Activated CD8-positive, alpha-beta memory T cell treated with anti-CD3 and anti-CD28 coated beads, Interleukin-2, amount 50 U/mL, for 48 hours (primary cell): Measurements from ENCODE around the gene PRR7.

Experiments
- DNase-seq: peaks from one replicate; pipeline ENCODE4 v3.0.0-alpha.2; 2020

PRR7 gene

GRCh38 chr5:177486256-177486655 is 39.6 kb downstream of the PRR7 start:
- no peak for DNase-seq

- DNase-seq = no peak
These were observed 40.5 kb downstream of the PRR7 start for GRCh38 chr5:177487144-177487543.

- DNase-seq = no peak
These were observed 41.4 kb downstream of the PRR7 start for GRCh38 chr5:177487975-177488374.

DNA sequence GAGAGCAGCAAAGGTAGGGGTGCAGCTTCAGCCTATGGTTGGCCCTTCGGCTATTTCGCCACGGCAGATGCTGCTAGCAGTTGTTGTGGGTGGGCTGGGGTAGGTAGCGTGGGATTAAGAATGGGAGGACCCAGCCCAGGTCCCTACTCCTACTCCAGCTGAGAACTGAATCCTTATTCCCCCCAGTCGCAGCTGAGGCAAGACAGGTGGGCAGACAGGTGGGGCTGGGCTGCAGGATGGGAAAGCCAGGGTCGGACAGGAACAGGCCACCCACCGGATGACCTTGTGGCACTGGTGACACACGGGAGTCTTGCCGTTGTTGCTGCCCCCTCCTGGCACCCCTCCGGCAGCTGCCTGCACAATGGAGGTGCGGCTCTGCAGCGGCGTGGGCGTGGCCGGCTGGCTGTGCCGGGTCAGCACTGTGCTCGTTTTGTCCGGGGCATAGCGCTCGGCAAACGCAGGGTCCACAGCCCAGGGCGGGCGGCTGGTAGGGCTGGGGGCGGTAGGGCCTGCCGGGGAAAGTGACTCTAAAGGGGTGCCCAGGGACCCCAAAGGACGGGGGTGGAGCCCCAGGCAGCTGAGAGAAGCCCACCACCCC is 42.6 kb downstream of the PRR7 start:
- no peak for DNase-seq

GRCh38 chr5:177490311-177490991 is 43.8 kb downstream of the PRR7 start:
- no peak for DNase-seq

GRCh38 chr5:177490992-177491391 is 44.4 kb downstream of the PRR7 start:
- DNase-seq = no peak

DNA sequence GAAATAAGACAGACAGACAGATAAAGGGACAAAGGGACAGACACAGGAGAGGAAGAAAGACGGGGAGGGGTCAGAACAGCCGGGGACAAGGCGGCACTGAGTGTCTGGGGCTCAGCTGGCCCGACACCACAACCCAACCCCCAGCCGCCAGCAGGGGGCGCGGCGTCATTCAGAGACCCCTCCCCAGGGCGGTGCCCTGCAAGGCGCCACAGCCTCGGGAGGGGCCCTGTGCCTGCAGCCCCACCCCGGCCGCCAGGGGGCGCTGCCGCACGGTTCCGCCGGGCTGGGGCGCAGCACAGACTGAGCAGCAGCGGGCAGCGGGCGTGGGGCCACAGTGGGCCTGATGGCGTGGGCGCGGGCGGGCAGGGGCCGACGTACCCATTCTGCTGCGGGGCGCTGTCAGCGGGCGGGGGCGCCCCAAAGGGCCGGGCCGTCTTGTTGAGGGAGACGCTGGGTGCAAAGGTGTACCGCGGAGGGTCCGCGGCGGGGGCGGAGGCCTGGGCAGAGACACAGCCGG is 44.9 kb downstream of the PRR7 start:
- peak; percentile 86 for DNase-seq

GRCh38 chr5:177491983-177492746 is 45.6 kb downstream of the PRR7 start:
- no peak for DNase-seq

DNA sequence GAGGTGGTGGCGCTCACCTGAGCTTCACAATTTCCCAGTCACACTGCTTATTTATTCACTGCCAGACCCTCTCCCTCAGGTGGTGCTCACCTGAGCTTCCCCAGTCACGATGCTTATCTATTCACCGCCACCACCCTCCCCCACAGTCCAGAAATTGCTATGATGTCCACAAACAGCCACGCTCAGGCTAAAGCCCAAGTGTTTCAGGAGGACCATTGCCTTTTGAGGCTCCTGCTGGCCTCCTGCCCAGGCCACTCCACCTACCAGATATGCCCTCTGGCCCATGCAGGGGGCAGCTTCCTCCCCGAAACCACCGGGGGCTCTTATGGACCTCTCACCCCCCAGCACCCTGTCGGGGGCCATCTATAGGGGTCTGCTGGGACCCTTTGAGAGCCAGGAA is 46.2 kb downstream of the PRR7 start:
- no peak for DNase-seq

GRCh38 chr5:177493795-177494345 is 47.3 kb downstream of the PRR7 start:
- DNase-seq = no peak

DNA sequence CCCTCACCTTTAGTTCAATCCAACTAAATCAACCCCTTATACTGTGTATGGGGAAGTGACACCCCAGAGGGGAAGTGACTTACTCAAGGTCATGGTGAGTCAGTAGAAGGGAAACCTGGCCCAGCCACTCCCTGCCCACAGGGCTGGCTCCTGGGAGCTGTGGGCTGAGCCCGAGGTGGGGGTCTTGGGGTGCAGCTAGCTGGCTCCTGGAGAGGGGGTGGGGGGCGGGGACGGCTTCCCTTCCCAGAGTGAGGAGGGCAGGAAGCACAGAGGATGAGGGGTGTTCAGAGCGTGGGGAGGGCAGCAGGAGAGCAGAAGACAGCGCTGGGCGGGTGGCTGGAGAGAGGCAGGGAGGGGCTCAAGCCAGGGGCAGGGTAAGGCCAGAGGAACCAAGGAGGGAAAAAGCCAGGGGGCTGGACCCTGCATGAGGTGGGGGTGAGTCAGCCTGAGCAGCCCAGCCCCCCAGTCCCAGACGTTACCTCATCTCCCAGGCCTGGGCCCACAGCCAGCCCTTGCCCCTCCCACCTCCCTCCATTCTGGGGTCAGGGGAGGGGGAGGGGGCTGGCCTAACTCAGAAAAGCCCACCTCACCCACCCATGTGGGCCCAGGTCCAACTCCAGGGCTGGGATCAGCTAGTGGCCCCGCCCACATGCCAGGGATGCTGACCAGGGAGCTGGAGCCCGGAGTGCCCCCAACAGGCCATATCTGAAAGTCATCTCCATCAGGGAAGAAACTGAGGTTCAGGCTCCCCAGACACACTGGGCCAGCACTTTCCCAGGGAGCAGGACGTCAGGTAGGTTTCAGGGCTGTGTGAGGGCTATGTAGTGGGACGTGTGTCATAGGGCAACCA is 48.0 kb downstream of the PRR7 start:
- no peak for DNase-seq

DNA sequence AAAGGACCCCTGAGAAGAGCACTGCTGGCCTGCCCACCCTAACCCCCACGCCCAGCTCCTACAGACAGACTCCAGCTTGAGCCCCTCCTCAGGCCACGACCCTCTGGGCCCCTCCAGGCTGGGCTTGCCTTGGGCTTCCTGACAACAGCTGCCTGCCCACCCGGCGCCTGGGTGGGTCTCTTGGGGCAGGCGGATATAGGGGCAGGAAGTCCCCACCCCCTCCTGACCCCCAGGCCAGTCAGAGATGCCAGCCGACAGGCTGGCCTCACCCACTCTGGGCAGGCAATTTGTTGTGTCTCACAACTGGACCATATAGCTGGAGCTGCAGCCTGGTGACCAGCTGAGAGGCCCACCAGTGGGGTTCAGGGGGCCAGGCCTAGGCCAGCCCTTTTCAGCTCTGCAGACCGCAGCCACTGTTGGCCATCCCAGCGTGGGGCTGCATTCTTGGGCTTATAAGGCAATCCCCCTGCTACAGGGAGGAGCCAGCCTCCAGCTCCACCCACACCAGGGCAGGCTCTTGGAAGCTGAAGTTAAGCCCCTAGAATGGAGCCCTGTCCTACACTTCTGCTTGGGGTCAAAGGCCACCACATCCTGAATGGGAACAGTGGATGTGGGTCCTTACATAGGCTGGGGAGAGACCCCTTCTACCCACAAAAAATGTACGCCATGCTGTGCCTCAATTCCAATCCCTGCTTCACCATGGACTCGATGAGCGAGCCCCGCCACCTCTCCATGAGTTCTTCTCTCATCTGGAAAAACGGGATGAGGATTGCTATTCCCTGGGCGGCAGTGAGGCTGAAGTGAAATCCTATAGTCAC is 48.8 kb downstream of the PRR7 start:
- no peak for DNase-seq

- no peak for DNase-seq
These were observed 49.6 kb downstream of the PRR7 start for GRCh38 chr5:177496070-177496726.

DNA sequence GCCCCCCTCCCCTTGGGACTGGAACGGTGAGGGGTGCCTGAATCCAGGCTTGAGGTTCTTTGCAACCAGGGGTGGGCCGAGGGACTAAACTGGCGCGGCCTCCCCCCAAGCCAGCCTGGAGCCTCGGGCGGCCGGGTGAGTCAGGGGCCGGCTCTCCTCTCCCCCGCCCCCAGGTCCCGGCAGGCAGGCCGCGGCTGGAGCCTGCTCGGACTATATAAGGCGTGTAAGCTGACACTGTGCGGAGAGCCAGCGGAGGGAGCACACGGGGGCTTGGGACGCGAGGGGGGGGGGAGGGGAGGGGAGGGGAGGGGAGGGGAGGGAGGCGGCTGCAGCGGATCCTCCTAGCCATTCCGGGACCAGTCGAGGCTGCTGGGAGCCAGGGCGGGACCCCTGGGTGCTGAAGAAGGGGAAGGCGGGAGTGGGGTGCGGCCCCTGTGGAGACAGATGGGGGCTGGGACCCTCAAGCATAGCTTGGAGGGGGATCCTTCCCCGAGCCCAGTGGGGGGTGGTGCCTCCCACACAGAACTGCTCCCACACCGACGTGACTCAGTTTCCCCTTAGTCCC is 50.2 kb downstream of the PRR7 start:
- DNase-seq = no peak

DNA sequence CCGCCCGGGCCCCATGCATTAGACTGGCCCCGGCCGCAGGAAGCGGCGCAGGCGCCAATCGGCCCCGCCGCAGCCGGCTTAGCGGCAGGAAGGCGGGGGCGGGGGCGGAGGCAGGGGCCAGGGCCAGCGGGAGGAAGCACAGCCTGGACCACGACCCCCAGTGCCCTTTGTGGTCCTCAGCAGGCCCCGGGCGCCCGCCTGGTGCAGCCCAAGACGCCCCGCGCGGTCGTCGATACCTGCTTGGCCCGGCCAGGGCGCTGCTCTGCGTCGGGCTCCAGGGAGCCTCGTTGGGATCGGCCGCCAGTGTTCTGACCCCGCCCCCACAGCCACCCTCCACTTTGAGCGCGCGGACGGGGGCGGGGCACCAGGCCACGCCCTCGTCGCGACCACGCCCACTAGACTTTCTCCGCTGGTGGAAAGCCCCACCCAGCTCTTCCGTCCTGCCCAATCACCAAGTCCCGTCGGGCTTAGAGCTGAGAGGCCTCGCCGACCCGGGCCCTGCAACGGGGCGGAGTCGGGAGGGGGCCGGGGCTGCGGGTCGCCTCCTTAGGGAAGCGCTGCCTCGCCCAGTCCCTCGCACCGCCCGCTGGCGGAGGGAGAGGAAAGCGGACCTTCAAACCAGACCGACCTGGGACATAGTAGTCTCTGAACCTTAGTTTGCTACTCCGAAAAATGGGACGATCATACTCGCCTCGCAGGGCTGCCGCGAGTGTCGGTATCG is 50.8 kb downstream of the PRR7 start, which contains the start of gene PDLIM7:
Gene PDLIM7 (minus strand): TSS at position 313 of the 721 bp plus-strand sequence. CDS start 1,092 bp downstream, outside the sequence.
- DNase-seq = peak; percentile 99

DNA sequence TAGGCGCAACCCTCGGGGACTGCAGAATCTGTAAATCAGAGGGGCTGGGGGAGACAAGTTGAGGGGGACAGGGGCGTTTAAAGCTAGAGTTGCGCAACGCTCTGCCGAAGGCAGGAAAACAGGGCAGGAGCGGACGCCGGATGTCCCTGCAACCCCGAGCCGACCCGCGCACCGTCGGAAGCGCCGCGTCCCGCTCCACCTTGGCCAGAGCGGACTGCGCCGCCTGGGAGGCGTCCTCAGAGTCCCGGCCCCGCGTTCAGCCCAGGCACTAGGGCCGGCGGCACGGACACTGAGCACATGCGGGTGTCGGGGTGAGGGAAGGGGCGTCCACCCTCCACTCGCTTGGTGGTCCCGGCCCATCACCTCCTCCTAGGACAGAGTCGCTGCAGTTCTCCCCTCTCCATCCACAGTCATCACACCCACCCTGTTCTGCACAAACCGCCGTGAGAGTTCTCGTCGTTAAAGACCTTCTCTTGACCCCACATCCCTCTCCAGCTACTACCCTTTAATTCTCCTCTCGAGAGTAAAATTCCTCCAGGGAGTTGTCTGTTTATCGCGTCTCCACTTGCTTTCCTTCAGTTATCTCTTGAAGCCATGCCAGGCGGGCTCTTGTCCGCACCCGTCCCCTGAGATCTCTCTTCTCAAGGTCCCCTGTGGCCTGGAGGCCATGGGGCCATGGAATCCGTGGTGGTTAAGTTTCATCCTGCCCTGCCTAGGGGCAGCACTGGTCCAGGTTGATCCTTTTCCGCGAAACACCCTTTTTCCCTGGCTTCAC is 51.6 kb downstream of the PRR7 start:
- peak; percentile 75 for DNase-seq

DNA sequence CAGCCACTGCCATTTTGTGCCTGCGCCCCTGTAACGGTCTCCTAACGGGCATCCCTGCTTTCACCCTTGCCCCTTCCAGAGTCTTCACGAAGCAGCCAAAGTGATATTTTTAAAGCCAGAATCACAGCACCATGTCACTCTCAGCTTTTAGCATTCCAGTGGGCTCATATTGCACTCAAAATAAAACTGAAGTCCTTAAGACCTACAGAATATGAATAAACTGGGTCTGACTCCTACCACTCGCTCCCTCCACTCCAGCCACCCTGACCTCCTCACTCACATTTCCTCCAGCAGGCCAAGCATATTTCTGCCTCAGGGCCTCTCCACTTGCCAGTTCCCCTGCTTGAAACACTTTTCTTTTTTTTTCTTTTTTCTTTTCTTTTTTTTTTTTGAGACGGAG is 53.2 kb downstream of the PRR7 start:
- no peak for DNase-seq

DNA sequence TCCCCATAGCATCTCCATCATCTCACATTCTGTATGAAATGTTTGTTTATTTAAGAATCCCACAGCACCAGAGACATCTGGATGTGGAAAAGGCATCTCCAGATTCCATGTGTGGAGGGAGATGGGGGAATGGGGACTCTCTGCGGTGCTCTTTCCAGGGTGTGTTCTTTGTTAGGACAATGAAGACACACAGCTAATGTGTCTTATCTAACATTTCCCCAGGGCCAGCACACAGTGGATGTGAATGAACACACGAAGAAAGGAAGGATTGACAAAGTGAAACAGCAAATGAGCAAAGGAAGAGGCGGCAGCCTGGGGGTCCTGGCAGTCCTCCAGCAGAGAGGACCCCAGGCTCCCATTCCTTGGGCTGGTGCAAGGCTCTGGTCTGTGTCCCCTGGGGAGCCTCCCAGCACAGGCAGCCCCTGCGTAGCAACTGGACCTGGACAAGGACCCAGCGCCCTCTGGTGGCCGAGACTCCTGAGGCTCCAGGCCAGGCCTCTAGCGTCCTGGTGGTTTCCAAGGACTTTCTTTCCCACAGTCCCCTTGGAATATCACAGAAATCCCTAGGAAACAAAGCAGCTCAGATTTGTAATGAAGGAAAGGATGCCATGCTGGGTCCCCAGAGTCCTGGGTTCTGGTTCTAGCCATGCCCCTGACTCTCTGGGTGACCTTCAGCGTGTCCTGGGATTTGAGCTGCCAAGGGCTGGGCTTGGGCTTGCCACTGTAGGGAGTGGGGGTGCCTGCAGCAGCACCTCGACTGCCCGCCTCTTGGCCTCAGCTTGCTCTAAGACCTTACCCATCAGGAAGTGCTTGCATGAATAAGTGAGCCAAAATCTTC is 54.3 kb downstream of the PRR7 start:
- peak; percentile 97 for DNase-seq
